ENCODE results near the gene INAVA. TPM values are rescaled to one million over a fixed set of nuclear protein-coding genes. Genes with fewer than 3 reads are reported as not detected.
"Not testable (repeated sequence)": the region's sequence is repeated elsewhere in the genome, so short reads cannot be mapped to it uniquely, and the experiment has no call there.

Gene INAVA
- total RNA-seq, 1 donor from 2014 or later: 2.4 TPM

- TF ChIP-seq CTCF (IDR thresholded peaks at IDR 0.05; ENCODE audit: partially characterized antibody, unreplicated experiment): no peak
- peaks cover 2% of the 10 kb centered on the region for H3K4me1 Mint-ChIP-seq (ENCODE audit: low read depth, unreplicated experiment)
- no peaks in the 10 kb centered on the region for H3K27me3 Mint-ChIP-seq (ENCODE audit: unreplicated experiment)
- no peak overlapping the region for H3K27ac Mint-ChIP-seq (ENCODE audit: unreplicated experiment)
- H3K9me3 Mint-ChIP-seq (ENCODE audit: unreplicated experiment): peaks cover 1% of the 10 kb centered on the region
- H3K4me3 Mint-ChIP-seq (ENCODE audit: unreplicated experiment): no peak overlapping the region
- no peak for DNase-seq
- H3K36me3 Mint-ChIP-seq (ENCODE audit: unreplicated experiment): no peaks in the 10 kb centered on the region
These were observed 14.4 kb downstream of the INAVA start for GRCh38 chr1:200909071-200909470.

GRCh38 chr1:200909757-200910239 lies 15.1 kb downstream of the INAVA start:
- H3K36me3 Mint-ChIP-seq (ENCODE audit: unreplicated experiment): no peaks in the 10 kb centered on the region
- no peak for DNase-seq
- no peak overlapping the region for H3K4me3 Mint-ChIP-seq (ENCODE audit: unreplicated experiment)
- TF ChIP-seq CTCF (IDR thresholded peaks at IDR 0.05; ENCODE audit: partially characterized antibody, unreplicated experiment): no peak
- no peaks in the 10 kb centered on the region for H3K27me3 Mint-ChIP-seq (ENCODE audit: unreplicated experiment)
- no peak overlapping the region for H3K27ac Mint-ChIP-seq (ENCODE audit: unreplicated experiment)
- H3K4me1 Mint-ChIP-seq (ENCODE audit: low read depth, unreplicated experiment): peaks cover 2% of the 10 kb centered on the region
- H3K9me3 Mint-ChIP-seq (ENCODE audit: unreplicated experiment): peaks cover 1% of the 10 kb centered on the region

GRCh38 chr1:200911361-200911760 lies 16.7 kb downstream of the INAVA start:
- no peak for DNase-seq
- peaks cover 1% of the 10 kb centered on the region for H3K9me3 Mint-ChIP-seq (ENCODE audit: unreplicated experiment)

GRCh38 chr1:200911936-200912335 lies 17.2 kb downstream of the INAVA start:
- H3K36me3 Mint-ChIP-seq (ENCODE audit: unreplicated experiment); H3K4me1 Mint-ChIP-seq (ENCODE audit: low read depth, unreplicated experiment); H3K27me3 Mint-ChIP-seq (ENCODE audit: unreplicated experiment); DNase-seq; H3K4me3 Mint-ChIP-seq (ENCODE audit: unreplicated experiment); H3K27ac Mint-ChIP-seq (ENCODE audit: unreplicated experiment); H3K9me3 Mint-ChIP-seq (ENCODE audit: unreplicated experiment): not testable (repeated sequence)

More at GRCh38 chr1:200911361-200911760, 16.7 kb downstream of the INAVA start:
- no peak for TF ChIP-seq CTCF (IDR thresholded peaks at IDR 0.05; ENCODE audit: partially characterized antibody, unreplicated experiment)
- Mint-ChIP-seq H3K36me3 (ENCODE audit: unreplicated experiment) (no peaks in the 10 kb centered on the region), H3K4me3 (ENCODE audit: unreplicated experiment) (no peak overlapping the region), H3K4me1 (ENCODE audit: low read depth, unreplicated experiment) (peaks cover 2% of the 10 kb centered on the region), H3K27me3 (ENCODE audit: unreplicated experiment) (no peaks in the 10 kb centered on the region), H3K27ac (ENCODE audit: unreplicated experiment) (no peak overlapping the region)

GRCh38 chr1:200912737-200913407 lies 18.2 kb downstream of the INAVA start:
- DNase-seq: no peak
- Mint-ChIP-seq H3K27me3 (ENCODE audit: unreplicated experiment) (no peaks in the 10 kb centered on the region), H3K4me1 (ENCODE audit: low read depth, unreplicated experiment) (peaks cover 2% of the 10 kb centered on the region), H3K4me3 (ENCODE audit: unreplicated experiment) (no peak overlapping the region), H3K36me3 (ENCODE audit: unreplicated experiment) (no peaks in the 10 kb centered on the region), H3K27ac (ENCODE audit: unreplicated experiment) (no peak overlapping the region), H3K9me3 (ENCODE audit: unreplicated experiment) (peaks cover 1% of the 10 kb centered on the region)
- no peak for TF ChIP-seq CTCF (IDR thresholded peaks at IDR 0.05; ENCODE audit: partially characterized antibody, unreplicated experiment)
